HepG2 (cell line): Measurements from ENCODE around the gene TIMM23. TPM values are rescaled to one million over a fixed set of nuclear protein-coding genes. Genes with fewer than 3 reads are reported as not detected.

Source experiments
- ATAC-seq: fragments of 200-7000 bp; cut with Tn5 transposase; 3 replicates; pipeline ENCODE4 v1.9.1; 2020; ENCODE audit warnings: mild to moderate bottlenecking, moderate library complexity
- BruUV-seq: library from RNA; stranded (reverse); fragments of 400-500 nt; replicated peaks from 2 replicates; lab custom pipeline; 2021; lab: Mats Ljungman, UMichigan
- CTCF ChIA-PET: fragments of 300-600 bp; formaldehyde crosslinking; extraction: SDS; loops from one replicate; lab custom pipeline; 2021; ENCODE audit warnings: low total read pairs, inconsistent platforms, low intra/inter-chr PET ratio; lab: Yijun Ruan, JAX
- POLR2A ChIA-PET: fragments of 350-600 bp; sonication (Branson Sonifier 250); formaldehyde crosslinking; loops from one replicate; lab custom pipeline; 2020; ENCODE audit warnings: antibody characterized with exemption, inconsistent platforms; lab: Yijun Ruan, JAX
- DNase-seq: peaks from one replicate; pipeline ENCODE4 v3.0.0-alpha.2; 2015; ENCODE audit warnings: low spot score
- FAIRE-seq: peaks from 3 replicates; lab custom pipeline; 2011; peaks lifted over from hg19 to GRCh38; lab: Jason Lieb, UNC
- H2AFZ ChIP-seq: one replicate; pipeline ENCODE4 v1.6.1; 2011; ENCODE audit warnings: low read length, inconsistent platforms
- H3K27ac ChIP-seq: fragments of 300-600 bp; 3 replicates; pipeline ENCODE4 v1.8.0; 2011; ENCODE audit warnings: mixed run types, mild to moderate bottlenecking, mixed read lengths, low read length, inconsistent platforms; ENCODE audit not compliant: insufficient read depth; ENCODE audit errors: extremely low read length
- H3K27me3 ChIP-seq, 2 experiments: fragments of 200-600 bp in 1 of 2; 2 replicates in 1 of 2; 3 replicates in 1 of 2; pipeline versions ENCODE4 v1.6.0 to v1.8.0; 2011; ENCODE audit warnings: low read length in 2 of 2, mild to moderate bottlenecking in 2 of 2, moderate library complexity in 2 of 2, inconsistent platforms in 1 of 2; ENCODE audit not compliant: insufficient read depth in 2 of 2, control insufficient read depth in 1 of 2
- H3K36me3 ChIP-seq, 2 experiments: fragments of 200-600 bp in 1 of 2; replicated peaks in 1 of 2; 2 replicates in 1 of 2; 3 replicates in 1 of 2; pipeline versions ENCODE4 v1.5.1 to v1.8.0; 2011; ENCODE audit warnings: low read length in 2 of 2, inconsistent platforms in 1 of 2; ENCODE audit not compliant: insufficient read depth in 2 of 2, control insufficient read depth in 1 of 2
- H3K4me1 ChIP-seq: 2 replicates; pipeline ENCODE4 v1.5.1; 2012; ENCODE audit warnings: low read length, inconsistent platforms; ENCODE audit not compliant: insufficient read depth
- H3K4me2 ChIP-seq: 2 replicates; pipeline ENCODE4 v1.6.0; 2011; ENCODE audit warnings: low read depth, low read length, inconsistent platforms
- H3K4me3 ChIP-seq, 3 experiments: fragments of 200-600 bp in 1 of 3; sonication (generic), shearing (Covaris generic) in 1 of 3; replicated peaks in 1 of 3; 2 replicates each; pipeline ENCODE4 v1.5.1; 2011 to 2016; ENCODE audit warnings: low read length in 3 of 3, inconsistent platforms in 2 of 3, low read depth in 2 of 3, mild to moderate bottlenecking in 2 of 3, control low read depth in 1 of 3, mixed read lengths in 1 of 3; ENCODE audit not compliant: insufficient read depth in 1 of 3
- H3K79me2 ChIP-seq: one replicate; pipeline ENCODE4 v1.6.1; 2011; ENCODE audit warnings: low read length, inconsistent platforms; ENCODE audit not compliant: insufficient read depth
- H3K9ac ChIP-seq: 2 replicates; pipeline ENCODE4 v1.6.0; 2011; ENCODE audit warnings: mild to moderate bottlenecking, low read depth, low read length, inconsistent platforms; ENCODE audit not compliant: insufficient read depth
- H3K9me3 ChIP-seq: 2 replicates; pipeline ENCODE4 v1.5.1; 2012; ENCODE audit warnings: mild to moderate bottlenecking, low read length
- H4K20me1 ChIP-seq: 2 replicates; pipeline ENCODE4 v1.6.0; 2011; ENCODE audit warnings: inconsistent platforms, mild to moderate bottlenecking, low read length, moderate library complexity; ENCODE audit not compliant: insufficient read depth
- DNMT3B ChIP-seq: conservative IDR thresholded peaks from 2 replicates; pipeline ENCODE4 v1.6.1; 2016; ENCODE audit warnings: missing biosample characterization, control low read depth
- GMEB1 ChIP-seq: sonication (generic); formaldehyde crosslinking; IDR thresholded peaks from 2 replicates; pipeline ENCODE4 v1.5.1; 2020; ENCODE audit warnings: missing genetic modification reagents, mild to moderate bottlenecking, borderline replicate concordance
- NCOA5 ChIP-seq: sonication (generic); formaldehyde crosslinking; IDR thresholded peaks from 2 replicates; pipeline ENCODE4 v1.4.0; 2020; ENCODE audit warnings: missing genetic modification reagents
- NFIB ChIP-seq: sonication (generic); formaldehyde crosslinking; IDR thresholded peaks from 2 replicates; pipeline ENCODE4 v1.9.0; 2021; ENCODE audit warnings: missing genetic modification reagents, mild to moderate bottlenecking, borderline replicate concordance
- RARA ChIP-seq: IDR thresholded peaks from 2 replicates; pipeline ENCODE4 v1.6.1; 2016; ENCODE audit warnings: missing genetic modification reagents, missing compliant biosample characterization
- SETDB1 ChIP-seq: sonication (generic); formaldehyde crosslinking; IDR thresholded peaks from 2 replicates; pipeline ENCODE4 v1.5.1; 2020; ENCODE audit warnings: missing genetic modification reagents, mild to moderate bottlenecking, borderline replicate concordance
- ZNF605 ChIP-seq: sonication (generic); formaldehyde crosslinking; IDR thresholded peaks from 2 replicates; pipeline ENCODE4 v1.8.0; 2022; ENCODE audit warnings: mild to moderate bottlenecking, missing genetic modification reagents
- ZNF691 ChIP-seq: sonication (generic); formaldehyde crosslinking; IDR thresholded peaks from 2 replicates; pipeline ENCODE4 v1.4.0; 2020; ENCODE audit warnings: missing genetic modification reagents, low read depth, mild to moderate bottlenecking, borderline replicate concordance
- ZNF782 ChIP-seq: sonication (generic); formaldehyde crosslinking; IDR thresholded peaks from 2 replicates; pipeline ENCODE4 v1.4.0; 2020; ENCODE audit warnings: missing genetic modification reagents, mild to moderate bottlenecking, borderline replicate concordance
- WGBS: methylation state at CpG from one replicate; pipeline ENCODE4 v1.1.6; 2017; ENCODE audit warnings: low lambda C conversion rate; 5-methylcytosine and 5-hydroxymethylcytosine counted together
- in situ Hi-C: cut with HindIII; loops from 2 replicates; pipeline ENCODE4 v1.10.0; 2017; ENCODE audit warnings: low pct_unique_long_range_greater_than_20kb; ENCODE audit not compliant: extremely low pct_ligation_motif_present
- intact Hi-C: fragments of 100-400 bp; cut with micrococcal nuclease; formaldehyde crosslinking; loops from one replicate; pipeline ENCODE4 v1.10.0; 2022; ENCODE audit not compliant: unreplicated experiment
- polyA plus RNA-seq, 8 experiments: library from polyadenylated mRNA; depleted of rRNA in 3 of 8; stranded (reverse) in 7 of 8; unstranded in 1 of 8; fragments of >200 nt; fragmentation: Illumina TruSeq in 4 of 8; extraction: Trizol in 4 of 8; gene quantifications; 2 replicates each; pipeline versions ENCODE4 v1.2.1 to v1.2.3, GENCODE V29; 2011 to 2016; ENCODE audit warnings: low read depth in 4 of 8, missing spikeins in 1 of 8, mixed read lengths in 1 of 8; ENCODE audit not compliant: insufficient read depth in 1 of 8
- total RNA-seq, 5 experiments: library from RNA; depleted of rRNA; stranded (reverse); fragments of >200 nt; fragmentation: Illumina TruSeq; extraction: Trizol; gene quantifications; 2 replicates each; pipeline ENCODE4 v1.2.3, GENCODE V29; 2016; ENCODE audit warnings: low read depth in 1 of 5
- TF ChIP-seq, protein P1 (sequence below): sonication (generic); formaldehyde crosslinking; IDR thresholded peaks from 2 replicates; pipeline ENCODE4 v1.4.0; 2020; ENCODE audit warnings: missing genetic modification reagents
- TF ChIP-seq, protein P2 (sequence below): conservative IDR thresholded peaks from 2 replicates; pipeline ENCODE4 v1.6.1; 2018; ENCODE audit warnings: missing genetic modification reagents

The TIMM23 gene
- total and polyA plus RNA-seq, 2 of the 13 experiments (the other 11 are each of a cell fraction or from before 2014, with no cell fraction given), result 80.2 to 98.6 TPM

- intact Hi-C loops, result loop anchor here (10.0 kb wide), 1 partner anchor 205 kb away; no protein-coding TSS in a partner anchor
- no peak for TF ChIP-seq SETDB1 (CRISPR knock-in tag)
- TF ChIP-seq RARA (CRISPR knock-in tag), result 0 out of 2 replicates have a peak, but pooled peaks have one; percentile 19
- TF ChIP-seq, protein P1, sequence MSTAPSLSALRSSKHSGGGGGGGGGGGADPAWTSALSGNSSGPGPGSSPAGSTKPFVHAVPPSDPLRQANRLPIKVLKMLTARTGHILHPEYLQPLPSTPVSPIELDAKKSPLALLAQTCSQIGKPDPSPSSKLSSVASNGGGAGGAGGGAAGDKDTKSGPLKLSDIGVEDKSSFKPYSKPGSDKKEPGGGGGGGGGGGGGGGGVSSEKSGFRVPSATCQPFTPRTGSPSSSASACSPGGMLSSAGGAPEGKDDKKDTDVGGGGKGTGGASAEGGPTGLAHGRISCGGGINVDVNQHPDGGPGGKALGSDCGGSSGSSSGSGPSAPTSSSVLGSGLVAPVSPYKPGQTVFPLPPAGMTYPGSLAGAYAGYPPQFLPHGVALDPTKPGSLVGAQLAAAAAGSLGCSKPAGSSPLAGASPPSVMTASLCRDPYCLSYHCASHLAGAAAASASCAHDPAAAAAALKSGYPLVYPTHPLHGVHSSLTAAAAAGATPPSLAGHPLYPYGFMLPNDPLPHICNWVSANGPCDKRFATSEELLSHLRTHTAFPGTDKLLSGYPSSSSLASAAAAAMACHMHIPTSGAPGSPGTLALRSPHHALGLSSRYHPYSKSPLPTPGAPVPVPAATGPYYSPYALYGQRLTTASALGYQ (CRISPR knock-in tag), result no peak
- no peak for TF ChIP-seq ZNF782 (CRISPR knock-in tag)
- TF ChIP-seq, protein P2, sequence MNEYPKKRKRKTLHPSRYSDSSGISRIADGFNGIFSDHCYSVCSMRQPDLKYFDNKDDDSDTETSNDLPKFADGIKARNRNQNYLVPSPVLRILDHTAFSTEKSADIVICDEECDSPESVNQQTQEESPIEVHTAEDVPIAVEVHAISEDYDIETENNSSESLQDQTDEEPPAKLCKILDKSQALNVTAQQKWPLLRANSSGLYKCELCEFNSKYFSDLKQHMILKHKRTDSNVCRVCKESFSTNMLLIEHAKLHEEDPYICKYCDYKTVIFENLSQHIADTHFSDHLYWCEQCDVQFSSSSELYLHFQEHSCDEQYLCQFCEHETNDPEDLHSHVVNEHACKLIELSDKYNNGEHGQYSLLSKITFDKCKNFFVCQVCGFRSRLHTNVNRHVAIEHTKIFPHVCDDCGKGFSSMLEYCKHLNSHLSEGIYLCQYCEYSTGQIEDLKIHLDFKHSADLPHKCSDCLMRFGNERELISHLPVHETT, result no peak
- no peak for TF ChIP-seq GMEB1
- TF ChIP-seq NFIB (CRISPR knock-in tag), result no peak
- TF ChIP-seq ZNF691, result no peak
- no peak for TF ChIP-seq NCOA5 (CRISPR knock-in tag)
- TF ChIP-seq DNMT3B (CRISPR knock-in tag), result no peak
- TF ChIP-seq ZNF605 (CRISPR knock-in tag), result no peak
These were observed 47.5 kb downstream of the TIMM23 start for GRCh38 chr10:46019569-46020343.

More at GRCh38 chr10:46019569-46020343, 47.5 kb downstream of the TIMM23 start:
- DNase-seq, result peak; percentile 71
- peaks cover 96% of the 10 kb centered on the region for H4K20me1 ChIP-seq
- no peak for FAIRE-seq
- peaks cover 69% of the 10 kb centered on the region for H3K4me1 ChIP-seq
- H2AFZ ChIP-seq, result no peak overlapping the region
- H3K27ac ChIP-seq, result peak overlapping the region; percentile 86
- H3K79me2 ChIP-seq, result peaks cover 96% of the 10 kb centered on the region
- ATAC-seq, result peak; percentile 12; the same call in 2 of the 3 replicates
- H3K9ac ChIP-seq, result peak overlapping the region; percentile 86
- in situ Hi-C loops, result no loop called here
- POLR2A ChIA-PET, result interaction anchor here (1.0 to 8.7 kb wide), 6 partner anchors 10 to 33 kb away, joined by 6 to 147 read pairs (median 12); partner anchors contain the start of gene NCOA4
- H3K9me3 ChIP-seq, result no peaks in the 10 kb centered on the region
- BruUV-seq, result TSS peak; percentile 82
- H3K4me3 ChIP-seq, result peak overlapping the region; percentile 88 to 92 (median 89)
- peak overlapping the region; percentile 91 for H3K4me2 ChIP-seq
- H3K36me3 ChIP-seq, result peaks cover 14 to 43% of the 10 kb centered on the region in 2 experiments
- WGBS, result 6% methylated on average over 7 of the region's 7 CpGs
- CTCF ChIA-PET, result no interaction called here
- no peaks in the 10 kb centered on the region; a peak in 1 of 5 replicates for H3K27me3 ChIP-seq
